HG02588 (cell line): Measurements from ENCODE around the gene PRR14L.
A peak's percentile ranks its signal among the peaks of the same experiment; 100 is the strongest.
"Not testable (repeated sequence)": the region's sequence is repeated elsewhere in the genome, so short reads cannot be mapped to it uniquely, and the experiment has no call there.

Experiments
- ATAC-seq: cut with Tn5 transposase; IDR thresholded peaks from one replicate; pipeline ENCODE4 v1.9.1; 2021; ENCODE audit warnings: mild to moderate bottlenecking, moderate library complexity; ENCODE audit not compliant: unreplicated experiment

Gene PRR14L

GRCh38 chr22:31683181-31684105, 66.5 kb downstream of the PRR14L start:
- no peak for ATAC-seq

GRCh38 chr22:31682751-31683150, 67.2 kb downstream of the PRR14L start:
- ATAC-seq = no peak

DNA sequence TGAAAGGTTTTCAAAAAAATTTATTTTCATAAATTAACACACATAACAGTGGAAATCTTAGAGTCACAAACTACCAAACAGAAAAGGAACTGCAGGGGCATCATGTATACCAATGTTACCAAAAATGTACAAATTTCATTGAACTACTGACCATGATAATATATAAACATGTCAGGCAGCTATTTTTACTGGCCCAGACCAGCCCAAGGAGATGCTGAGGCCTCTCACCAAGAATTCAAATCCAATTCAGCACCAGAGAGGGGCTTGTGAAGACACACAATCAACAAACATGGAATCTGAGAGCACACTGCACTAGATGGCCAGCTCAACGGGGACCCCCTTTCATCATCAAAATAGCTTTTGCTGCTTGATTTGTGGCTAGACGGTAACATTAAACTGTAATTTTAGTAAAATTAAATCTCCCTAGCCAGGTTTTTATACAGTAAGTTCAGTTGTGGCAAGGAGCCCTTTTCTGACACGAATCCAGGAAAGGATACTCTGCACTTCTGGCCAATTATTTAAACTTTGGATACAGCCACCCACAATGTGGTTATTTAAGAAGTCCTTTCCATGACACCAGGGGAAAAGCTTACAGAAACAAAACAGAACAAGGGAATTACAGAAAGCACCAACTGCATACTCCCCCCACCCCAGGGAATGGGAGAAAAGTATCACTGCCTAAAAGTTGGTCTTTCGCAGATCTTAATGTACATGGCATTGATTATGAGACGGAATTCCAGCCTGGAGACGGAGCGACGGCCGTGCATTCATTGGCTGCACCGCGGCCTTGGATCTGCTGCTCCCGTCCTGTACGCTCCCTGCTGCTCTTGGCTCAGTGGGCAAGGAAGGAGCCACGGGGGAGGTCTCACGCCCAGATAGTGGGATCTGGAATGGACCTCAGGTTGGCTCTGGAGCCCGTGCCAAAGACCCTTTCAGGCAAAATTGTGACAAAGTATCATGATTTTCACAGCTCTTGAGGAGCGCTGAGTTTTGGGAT, 68.3 kb downstream of the PRR14L start:
- no peak for ATAC-seq

GRCh38 chr22:31680861-31681341, 69.0 kb downstream of the PRR14L start:
- ATAC-seq = no peak

- no peak for ATAC-seq
Observed at GRCh38 chr22:31678748-31679147, 71.2 kb downstream of the PRR14L start.

- ATAC-seq = peak; percentile 75
Observed at GRCh38 chr22:31676700-31677099, 73.2 kb downstream of the PRR14L start.

- ATAC-seq = not testable (repeated sequence)
Observed at GRCh38 chr22:31674219-31674618, 75.7 kb downstream of the PRR14L start.

- ATAC-seq = not testable (repeated sequence)
Observed at GRCh38 chr22:31668849-31669248, 81.1 kb downstream of the PRR14L start.

GRCh38 chr22:31662668-31663037, 87.3 kb downstream of the PRR14L start:
- ATAC-seq = no peak

GRCh38 chr22:31661851-31662667, 87.9 kb downstream of the PRR14L start, which contains the start of gene PISD:
Gene PISD (minus strand): TSS chr22:31662215. CDS start chr22:31662208, 7 bp downstream.
- ATAC-seq = peak; percentile 69

- ATAC-seq = not testable (repeated sequence)
Observed at GRCh38 chr22:31660860-31661341, 89.0 kb downstream of the PRR14L start.

- no peak for ATAC-seq
Observed at GRCh38 chr22:31659246-31659645, 90.7 kb downstream of the PRR14L start.

GRCh38 chr22:31654408-31654807, 95.5 kb downstream of the PRR14L start:
- no peak for ATAC-seq

DNA sequence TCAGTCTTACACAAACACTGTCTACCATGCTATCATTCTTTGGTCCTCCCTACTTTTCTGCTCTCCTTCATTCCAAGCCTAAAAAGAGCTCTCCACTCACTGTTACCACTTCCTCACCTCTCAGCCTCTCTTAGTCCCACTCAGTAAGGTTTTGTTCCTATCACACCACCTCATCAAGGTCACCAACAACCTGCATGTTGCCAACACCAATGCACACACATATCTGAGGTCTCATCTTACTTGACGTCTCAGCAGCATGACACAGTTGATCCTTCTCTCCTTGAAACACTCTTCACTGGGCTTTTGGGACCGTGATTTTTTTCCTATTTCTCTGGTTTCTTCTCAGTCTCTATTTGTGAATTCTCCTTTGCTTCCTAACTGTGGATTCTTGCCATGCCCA, 96.0 kb downstream of the PRR14L start:
- no peak for ATAC-seq

- no peak for ATAC-seq
Observed at GRCh38 chr22:31652911-31653684, 96.8 kb downstream of the PRR14L start.

DNA sequence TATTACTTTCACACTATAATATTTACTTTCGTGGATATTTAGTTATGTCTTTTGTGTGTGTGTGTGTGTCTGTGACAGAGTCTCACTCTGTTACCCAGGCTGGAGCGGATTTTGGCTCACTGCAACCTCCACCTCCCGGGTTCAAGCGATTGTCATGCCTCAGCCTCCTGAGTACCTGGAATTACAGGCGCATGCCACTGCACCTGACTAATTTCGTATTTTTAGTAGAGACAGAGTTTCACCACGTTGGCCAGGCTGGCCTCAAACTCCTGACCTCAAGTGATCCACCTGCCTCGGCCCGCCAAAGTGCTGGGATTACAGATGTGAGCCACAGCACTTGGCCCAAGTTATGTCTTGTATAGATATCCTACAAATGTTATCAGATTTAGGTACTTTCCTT, 97.8 kb downstream of the PRR14L start:
- ATAC-seq = no peak

- ATAC-seq = no peak
Observed at GRCh38 chr22:31651664-31652063, 98.3 kb downstream of the PRR14L start.

GRCh38 chr22:31650391-31650790, 99.5 kb downstream of the PRR14L start:
- no peak for ATAC-seq

DNA sequence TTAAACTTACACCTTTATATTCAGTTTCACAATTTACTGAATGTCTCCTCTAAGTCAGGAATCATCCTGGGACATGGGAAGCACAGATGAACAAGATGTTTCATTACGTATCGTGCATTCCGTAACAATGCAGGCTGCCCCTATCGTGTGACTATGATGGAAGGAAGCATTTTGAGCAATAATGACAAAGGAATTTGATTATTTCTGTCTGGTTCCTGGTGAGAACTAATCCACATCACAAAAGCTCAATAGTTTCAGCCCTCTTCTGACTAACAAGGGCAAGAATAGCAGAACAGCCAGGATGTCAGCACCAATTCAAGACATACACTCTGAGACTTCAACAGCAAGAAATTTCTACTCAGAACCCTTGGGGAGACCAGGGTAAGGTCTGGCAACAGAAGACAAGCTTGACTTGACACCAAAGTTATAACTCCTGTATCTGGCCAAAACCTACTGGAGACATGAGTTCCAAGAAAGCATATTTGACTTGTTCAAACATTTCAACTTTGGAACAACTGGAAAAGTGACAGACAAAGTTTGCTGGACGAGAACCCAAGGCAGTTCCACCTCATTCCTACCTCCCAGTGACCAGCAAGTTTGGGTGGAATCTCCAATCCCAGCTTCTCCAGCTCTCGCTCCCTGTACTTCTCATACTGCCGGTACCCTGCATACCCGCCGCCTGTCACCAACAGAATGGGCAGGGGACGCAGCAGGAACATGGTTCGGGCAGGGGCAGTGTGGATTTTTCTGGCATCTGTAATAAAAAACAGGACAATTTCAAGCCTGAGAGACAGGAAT, 102.2 kb downstream of the PRR14L start:
- ATAC-seq = no peak
